Measurements from ENCODE around the gene NPTXR.

GRCh38 chr22:38852522-38852921 lies 8.7 kb upstream of the NPTXR start:
- no peak for TF ChIP-seq CTCF (IDR thresholded peaks at IDR 0.05)
- TF ChIP-seq POLR2A (IDR thresholded peaks at IDR 0.05), result no peak
- no peak for TF ChIP-seq EP300 (IDR thresholded peaks at IDR 0.05)
